A673 (cell line): ENCODE data around the gene UPP1.

Experiments used
- CTCF ChIP-seq: fragments of 300-800, 200-600 bp; sonication (generic); conservative IDR thresholded peaks from 2 replicates; pipeline ENCODE4 v1.5.1; 2017; ENCODE audit warnings: low read depth, mild to moderate bottlenecking, antibody characterized with exemption, low read length, moderate library complexity, mixed read lengths
- EZH2 ChIP-seq: fragments of 200-600 bp; sonication (generic); IDR thresholded peaks from 2 replicates; pipeline ENCODE4 v1.6.1; 2017; ENCODE audit warnings: borderline replicate concordance, low read depth, mild to moderate bottlenecking, mixed read lengths, antibody characterized with exemption, low read length; ENCODE audit not compliant: poor library complexity, severe bottlenecking

GRCh38 chr7:48113275-48113674 is 24.2 kb downstream of the UPP1 start:
- TF ChIP-seq CTCF: no peak
- no peak for TF ChIP-seq EZH2
